ENCODE measurements around the gene TMEM176B.

The TMEM176B gene

GRCh38 chr7:150746921-150747320 lies 53.2 kb downstream of the TMEM176B start:
- DNase-seq = no peak

GRCh38 chr7:150745876-150746275 lies 54.3 kb downstream of the TMEM176B start:
- DNase-seq = no peak

- DNase-seq = no peak
Observed at GRCh38 chr7:150745086-150745485, 55.1 kb downstream of the TMEM176B start.

GRCh38 chr7:150744041-150744656 lies 56.0 kb downstream of the TMEM176B start:
- no peak for DNase-seq

- no peak for DNase-seq
Observed at GRCh38 chr7:150742286-150742968, 57.7 kb downstream of the TMEM176B start.

All from NCI-H524 treated with DMSO at 0.1 percent for 48 hours (cell line).